C4-2B (cell line): ENCODE measurements around the gene SMAD4.

Experiments
- H3K27ac ChIP-seq: fragments of 450-650 bp; 2 replicates; pipeline ENCODE4 v1.5.1; 2017
- ZFX ChIP-seq: fragments of 450-650 bp; IDR thresholded peaks from 2 replicates; pipeline ENCODE4 v1.6.1; 2017
- TF ChIP-seq, protein P1 (sequence below): fragments of 450-650 bp; conservative IDR thresholded peaks from 2 replicates; pipeline ENCODE4 v1.5.1; 2017; ENCODE audit warnings: mild to moderate bottlenecking

SMAD4 gene

DNA sequence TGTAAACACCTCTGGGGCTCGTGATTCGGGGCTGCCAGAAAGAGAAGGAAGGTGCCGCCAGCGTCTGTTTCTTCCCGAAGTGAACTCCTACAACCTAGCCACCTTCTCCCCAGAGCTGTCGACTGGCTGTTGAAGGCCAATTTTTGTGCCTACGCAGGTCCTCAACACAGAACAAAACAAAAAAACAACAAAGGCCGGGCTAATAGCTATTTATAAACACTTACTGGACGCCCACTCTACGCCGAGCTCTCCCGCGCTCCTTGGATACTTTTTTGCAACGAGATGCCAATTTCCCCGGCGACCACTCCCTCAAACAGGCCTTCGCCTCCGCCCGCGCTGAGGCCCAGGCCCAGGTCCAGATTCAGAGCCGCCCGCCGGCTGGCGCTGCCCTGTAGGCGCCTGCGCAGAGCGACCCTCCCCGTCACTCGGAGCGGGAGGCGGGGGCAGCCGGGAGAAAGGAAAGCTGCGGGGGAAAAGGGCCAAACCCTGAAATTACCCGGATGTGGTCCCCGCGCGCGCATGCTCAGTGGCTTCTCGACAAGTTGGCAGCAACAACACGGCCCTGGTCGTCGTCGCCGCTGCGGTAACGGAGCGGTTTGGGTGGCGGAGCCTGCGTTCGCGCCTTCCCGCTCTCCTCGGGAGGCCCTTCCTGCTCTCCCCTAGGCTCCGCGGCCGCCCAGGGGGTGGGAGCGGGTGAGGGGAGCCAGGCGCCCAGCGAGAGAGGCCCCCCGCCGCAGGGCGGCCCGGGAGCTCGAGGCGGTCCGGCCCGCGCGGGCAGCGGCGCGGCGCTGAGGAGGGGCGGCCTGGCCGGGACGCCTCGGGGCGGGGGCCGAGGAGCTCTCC lies at the start of gene SMAD4:
SMAD4 (plus strand) TSS at position 520 of the 843 bp plus-strand sequence. CDS start 16,834 bp downstream, outside the sequence.
- TF ChIP-seq, protein P1, sequence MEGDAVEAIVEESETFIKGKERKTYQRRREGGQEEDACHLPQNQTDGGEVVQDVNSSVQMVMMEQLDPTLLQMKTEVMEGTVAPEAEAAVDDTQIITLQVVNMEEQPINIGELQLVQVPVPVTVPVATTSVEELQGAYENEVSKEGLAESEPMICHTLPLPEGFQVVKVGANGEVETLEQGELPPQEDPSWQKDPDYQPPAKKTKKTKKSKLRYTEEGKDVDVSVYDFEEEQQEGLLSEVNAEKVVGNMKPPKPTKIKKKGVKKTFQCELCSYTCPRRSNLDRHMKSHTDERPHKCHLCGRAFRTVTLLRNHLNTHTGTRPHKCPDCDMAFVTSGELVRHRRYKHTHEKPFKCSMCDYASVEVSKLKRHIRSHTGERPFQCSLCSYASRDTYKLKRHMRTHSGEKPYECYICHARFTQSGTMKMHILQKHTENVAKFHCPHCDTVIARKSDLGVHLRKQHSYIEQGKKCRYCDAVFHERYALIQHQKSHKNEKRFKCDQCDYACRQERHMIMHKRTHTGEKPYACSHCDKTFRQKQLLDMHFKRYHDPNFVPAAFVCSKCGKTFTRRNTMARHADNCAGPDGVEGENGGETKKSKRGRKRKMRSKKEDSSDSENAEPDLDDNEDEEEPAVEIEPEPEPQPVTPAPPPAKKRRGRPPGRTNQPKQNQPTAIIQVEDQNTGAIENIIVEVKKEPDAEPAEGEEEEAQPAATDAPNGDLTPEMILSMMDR, result no peak
- TF ChIP-seq ZFX, result peak; percentile 82
- H3K27ac ChIP-seq, result peak within 1 kb of the TSS; percentile 95

DNA sequence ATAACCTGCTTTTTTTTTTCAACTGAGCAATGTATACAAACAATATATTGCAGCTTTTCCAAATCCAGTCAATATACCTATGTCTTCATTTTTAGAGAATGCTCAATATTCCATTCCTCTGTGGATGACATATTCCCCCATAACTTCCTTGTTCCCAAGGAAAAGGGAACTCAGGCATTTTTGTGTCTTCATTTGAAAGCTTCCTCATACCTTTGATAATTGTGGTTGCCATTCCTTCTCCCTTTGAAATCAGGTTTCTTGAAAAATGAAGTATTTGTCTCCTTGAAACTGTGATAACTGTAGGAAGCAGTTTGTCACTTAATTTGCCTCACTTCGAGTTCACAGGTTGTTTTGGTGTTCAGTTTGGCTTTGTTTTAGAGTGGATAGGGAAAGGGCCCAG lies 48.6 kb upstream of the SMAD4 start:
- no peak for TF ChIP-seq ZFX
- TF ChIP-seq, protein P1, result no peak
- H3K27ac ChIP-seq, result peak overlapping the region; percentile 71

DNA sequence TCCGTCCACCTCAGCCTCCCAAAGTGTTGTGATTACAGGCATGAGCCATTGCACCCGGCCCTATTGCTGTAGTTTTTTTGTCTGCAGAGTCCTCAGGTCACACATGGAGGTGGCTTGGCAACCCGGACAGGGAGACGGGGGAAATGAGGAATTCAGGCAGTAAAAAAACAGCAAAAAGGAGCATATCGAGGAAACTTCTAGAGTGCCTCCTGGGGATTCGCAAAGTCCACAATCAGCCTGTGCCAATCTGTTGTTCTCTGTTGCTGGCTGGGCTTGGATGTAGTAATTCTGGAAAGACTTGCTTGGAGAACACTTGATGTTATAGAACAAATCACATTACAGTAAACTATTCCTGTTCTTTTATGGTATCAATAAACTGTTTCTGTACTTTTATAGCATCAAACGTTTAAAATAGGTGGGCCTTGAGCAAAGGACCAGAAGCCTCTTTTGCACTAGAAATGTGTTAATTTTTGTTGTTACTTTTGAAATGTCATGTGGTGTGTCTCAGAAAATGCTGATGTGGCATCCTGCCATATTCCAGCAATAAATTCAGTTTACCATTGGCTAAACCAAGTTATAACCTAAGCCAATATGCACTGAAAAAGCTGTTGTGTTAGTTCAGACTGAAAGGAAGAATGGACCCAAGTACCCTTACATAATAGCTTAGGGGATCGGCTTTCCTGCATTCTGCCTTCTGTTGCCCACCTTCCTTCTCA lies 47.8 kb upstream of the SMAD4 start:
- H3K27ac ChIP-seq, result peak overlapping the region; percentile 71
- TF ChIP-seq, protein P1, result no peak
- TF ChIP-seq ZFX, result no peak

DNA sequence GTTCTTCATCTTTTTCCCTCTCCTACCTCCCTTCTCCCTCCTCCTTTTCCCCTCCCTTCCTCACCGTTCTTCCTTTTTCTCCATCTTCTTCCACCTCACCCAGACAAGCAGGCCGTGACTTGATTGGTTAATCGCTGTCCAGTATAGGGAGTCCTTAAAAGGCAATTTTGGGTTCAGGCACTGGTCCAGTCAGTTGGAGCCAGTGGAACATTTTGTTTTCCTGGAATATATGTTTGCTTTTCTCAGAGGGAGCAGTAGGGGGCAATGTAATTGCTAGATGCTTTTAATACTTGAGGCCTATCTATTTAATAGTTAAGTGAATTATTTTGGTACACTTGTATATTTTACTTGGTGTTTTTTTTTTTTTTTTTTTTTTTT lies 47.2 kb upstream of the SMAD4 start:
- peak overlapping the region; percentile 71 for H3K27ac ChIP-seq
- TF ChIP-seq ZFX, result no peak
- TF ChIP-seq, protein P1, result peak; percentile 52

DNA sequence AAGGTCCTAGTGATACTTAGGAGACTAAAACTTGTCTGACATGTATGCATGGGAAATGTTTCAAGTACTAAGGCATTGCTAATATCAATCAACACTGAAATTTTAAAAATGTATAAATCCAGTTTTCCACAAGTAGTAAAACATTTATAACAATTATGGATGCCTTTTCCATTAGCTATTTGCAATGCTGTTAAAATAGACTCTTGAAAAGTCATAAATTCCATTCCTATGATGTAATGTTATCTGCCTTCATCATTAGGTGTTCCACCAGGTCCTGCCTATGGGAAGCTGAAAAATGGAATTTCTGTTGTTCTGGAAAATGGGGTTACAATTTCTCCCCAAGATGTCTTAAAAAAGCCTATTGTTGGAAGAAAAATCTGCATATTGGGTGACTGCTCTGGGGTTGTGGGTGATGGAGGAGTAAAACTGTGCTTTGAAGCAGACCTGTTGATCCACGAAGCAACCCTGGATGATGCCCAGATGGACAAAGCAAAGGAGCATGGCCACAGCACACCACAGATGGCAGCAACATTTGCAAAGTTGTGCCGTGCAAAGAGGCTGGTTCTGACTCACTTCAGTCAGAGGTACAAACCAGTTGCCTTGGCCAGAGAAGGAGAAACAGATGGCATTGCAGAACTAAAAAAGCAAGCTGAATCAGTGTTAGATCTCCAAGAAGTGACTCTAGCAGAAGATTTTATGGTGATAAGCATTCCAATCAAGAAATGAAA lies 43.5 kb upstream of the SMAD4 start:
- TF ChIP-seq, protein P1, result no peak
- TF ChIP-seq ZFX, result no peak
- H3K27ac ChIP-seq, result no peak overlapping the region

- no peak overlapping the region for H3K27ac ChIP-seq
- no peak for TF ChIP-seq ZFX
- TF ChIP-seq, protein P1, result no peak
Measured at GRCh38 chr18:50987261-50987660, 42.8 kb upstream of the SMAD4 start.
